ENCODE measurements around the gene NHS.

GRCh38 chrX:17552044-17552650 lies 177.1 kb downstream of the NHS start:
- TF ChIP-seq, protein P1, sequence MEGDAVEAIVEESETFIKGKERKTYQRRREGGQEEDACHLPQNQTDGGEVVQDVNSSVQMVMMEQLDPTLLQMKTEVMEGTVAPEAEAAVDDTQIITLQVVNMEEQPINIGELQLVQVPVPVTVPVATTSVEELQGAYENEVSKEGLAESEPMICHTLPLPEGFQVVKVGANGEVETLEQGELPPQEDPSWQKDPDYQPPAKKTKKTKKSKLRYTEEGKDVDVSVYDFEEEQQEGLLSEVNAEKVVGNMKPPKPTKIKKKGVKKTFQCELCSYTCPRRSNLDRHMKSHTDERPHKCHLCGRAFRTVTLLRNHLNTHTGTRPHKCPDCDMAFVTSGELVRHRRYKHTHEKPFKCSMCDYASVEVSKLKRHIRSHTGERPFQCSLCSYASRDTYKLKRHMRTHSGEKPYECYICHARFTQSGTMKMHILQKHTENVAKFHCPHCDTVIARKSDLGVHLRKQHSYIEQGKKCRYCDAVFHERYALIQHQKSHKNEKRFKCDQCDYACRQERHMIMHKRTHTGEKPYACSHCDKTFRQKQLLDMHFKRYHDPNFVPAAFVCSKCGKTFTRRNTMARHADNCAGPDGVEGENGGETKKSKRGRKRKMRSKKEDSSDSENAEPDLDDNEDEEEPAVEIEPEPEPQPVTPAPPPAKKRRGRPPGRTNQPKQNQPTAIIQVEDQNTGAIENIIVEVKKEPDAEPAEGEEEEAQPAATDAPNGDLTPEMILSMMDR (IDR thresholded peaks at IDR 0.05): no peak
- TF ChIP-seq POLR2A (IDR thresholded peaks at IDR 0.05; ENCODE audit: low read depth) (no peak), EP300 (IDR thresholded peaks at IDR 0.05) (no peak), POLR2AphosphoS5 (IDR thresholded peaks at IDR 0.05) (no peak)

Measured in esophagus muscularis mucosa (tissue), 4 donors.